KOPT-K1 (cell line): ENCODE measurements around the gene TMEM250.

Source experiments
- H3K27ac ChIP-seq: fragments of 200-600 bp; sonication (generic); 2 replicates; pipeline ENCODE4 v1.5.1; 2016; ENCODE audit warnings: antibody characterized with exemption, mild to moderate bottlenecking, low read depth, low read length; ENCODE audit not compliant: poor library complexity, severe bottlenecking
- H3K36me3 ChIP-seq: fragments of 200-600 bp; sonication (generic); 2 replicates; pipeline ENCODE4 v1.5.1; 2017; ENCODE audit warnings: antibody characterized with exemption, mild to moderate bottlenecking, low read length, moderate library complexity; ENCODE audit not compliant: insufficient read depth
- H3K9me3 ChIP-seq: fragments of 200-600 bp; sonication (generic); 2 replicates; pipeline ENCODE4 v1.5.1; 2017; ENCODE audit warnings: antibody characterized with exemption, low read length, mild to moderate bottlenecking; ENCODE audit not compliant: insufficient read depth, poor library complexity, severe bottlenecking

TMEM250 gene

GRCh38 chr9:136081113-136081825, 37.4 kb downstream of the TMEM250 start:
- Histone ChIP-seq H3K9me3 (no peaks in the 10 kb centered on the region), H3K27ac (no peak overlapping the region), H3K36me3 (no peaks in the 10 kb centered on the region)

- no peaks in the 10 kb centered on the region for H3K9me3 ChIP-seq
- no peaks in the 10 kb centered on the region for H3K36me3 ChIP-seq
- H3K27ac ChIP-seq = no peak overlapping the region
Measured at GRCh38 chr9:136080716-136081112, 38.0 kb downstream of the TMEM250 start.

GRCh38 chr9:136079916-136080246, 38.8 kb downstream of the TMEM250 start:
- Histone ChIP-seq H3K27ac (no peak overlapping the region), H3K9me3 (no peaks in the 10 kb centered on the region), H3K36me3 (no peaks in the 10 kb centered on the region)

- Histone ChIP-seq H3K27ac (no peak overlapping the region), H3K36me3 (no peaks in the 10 kb centered on the region), H3K9me3 (no peaks in the 10 kb centered on the region)
Measured at GRCh38 chr9:136079211-136079915, 39.3 kb downstream of the TMEM250 start.

GRCh38 chr9:136078498-136079011, 40.1 kb downstream of the TMEM250 start:
- H3K36me3 ChIP-seq = no peaks in the 10 kb centered on the region
- H3K27ac ChIP-seq = no peak overlapping the region
- no peaks in the 10 kb centered on the region for H3K9me3 ChIP-seq

GRCh38 chr9:136078024-136078423, 40.7 kb downstream of the TMEM250 start:
- Histone ChIP-seq H3K27ac (no peak overlapping the region), H3K36me3 (no peaks in the 10 kb centered on the region), H3K9me3 (no peaks in the 10 kb centered on the region)

GRCh38 chr9:136077491-136077890, 41.2 kb downstream of the TMEM250 start:
- Histone ChIP-seq H3K36me3 (no peaks in the 10 kb centered on the region), H3K27ac (no peak overlapping the region), H3K9me3 (no peaks in the 10 kb centered on the region)

GRCh38 chr9:136075881-136076678, 42.6 kb downstream of the TMEM250 start:
- H3K27ac ChIP-seq = no peak overlapping the region
- H3K36me3 ChIP-seq = no peaks in the 10 kb centered on the region
- no peaks in the 10 kb centered on the region for H3K9me3 ChIP-seq

GRCh38 chr9:136075134-136075841, 43.4 kb downstream of the TMEM250 start:
- no peaks in the 10 kb centered on the region for H3K36me3 ChIP-seq
- no peak overlapping the region for H3K27ac ChIP-seq
- no peaks in the 10 kb centered on the region for H3K9me3 ChIP-seq

- no peak overlapping the region for H3K27ac ChIP-seq
- H3K9me3 ChIP-seq = no peaks in the 10 kb centered on the region
- no peaks in the 10 kb centered on the region for H3K36me3 ChIP-seq
Measured at GRCh38 chr9:136074706-136075105, 44.0 kb downstream of the TMEM250 start.
